GM19455 (cell line): ENCODE measurements around the gene SGTB.
"Not testable (repeated sequence)": the region's sequence is repeated elsewhere in the genome, so short reads cannot be mapped to it uniquely, and the experiment has no call there.

Source experiments
- ATAC-seq: cut with Tn5 transposase; IDR thresholded peaks from one replicate; pipeline ENCODE4 v1.9.1; 2021; ENCODE audit not compliant: unreplicated experiment

SGTB gene

DNA sequence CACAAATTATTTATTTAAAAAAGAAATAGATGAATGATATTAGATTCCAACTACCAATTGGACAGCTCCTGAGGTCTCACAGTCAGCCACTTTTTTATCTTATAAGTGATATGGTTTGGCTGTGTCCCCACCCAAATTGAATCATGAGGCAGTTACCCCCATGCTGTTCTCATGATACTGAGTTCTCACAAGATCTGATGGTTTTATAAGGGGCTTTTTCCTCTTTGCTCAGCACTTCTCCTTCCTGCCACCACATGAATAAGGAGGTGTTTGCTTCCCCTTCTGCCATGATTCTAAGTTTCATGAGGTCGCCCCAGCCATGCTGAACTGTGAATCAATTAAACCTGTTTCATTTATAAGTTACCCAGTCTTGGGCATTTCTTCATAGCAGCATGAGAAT lies 13.0 kb upstream of the SGTB start:
- ATAC-seq: no peak

DNA sequence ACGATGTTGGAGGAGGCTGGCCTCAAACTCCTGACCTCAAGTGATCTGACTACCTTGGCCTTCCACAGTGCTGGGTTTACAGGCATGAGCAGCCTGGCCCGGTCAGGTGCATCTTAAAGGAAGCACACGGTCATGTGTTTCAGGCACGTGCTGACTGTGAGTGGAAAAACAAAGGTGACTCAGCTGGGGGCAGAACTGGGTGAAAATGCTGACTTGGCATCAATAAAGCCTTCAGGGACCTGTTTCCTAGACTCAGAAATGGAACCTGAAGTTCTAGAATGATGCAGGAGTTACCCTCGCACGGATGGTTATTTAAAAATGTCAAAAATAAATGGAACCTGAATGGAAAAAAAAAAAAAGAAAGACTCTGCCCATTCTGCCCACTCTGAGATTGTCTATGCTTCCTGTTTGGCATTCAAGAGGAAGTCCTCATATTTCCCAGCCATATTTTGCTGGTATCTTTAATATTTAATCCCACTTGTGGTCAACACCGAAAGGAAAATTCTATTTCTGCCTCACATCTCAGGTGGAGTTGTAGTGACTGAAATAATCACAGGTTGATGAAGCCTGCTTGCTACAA lies 12.4 kb upstream of the SGTB start:
- not testable (repeated sequence) for ATAC-seq

- not testable (repeated sequence) for ATAC-seq
Observed at GRCh38 chr5:65732046-65732445, 10.1 kb upstream of the SGTB start.

DNA sequence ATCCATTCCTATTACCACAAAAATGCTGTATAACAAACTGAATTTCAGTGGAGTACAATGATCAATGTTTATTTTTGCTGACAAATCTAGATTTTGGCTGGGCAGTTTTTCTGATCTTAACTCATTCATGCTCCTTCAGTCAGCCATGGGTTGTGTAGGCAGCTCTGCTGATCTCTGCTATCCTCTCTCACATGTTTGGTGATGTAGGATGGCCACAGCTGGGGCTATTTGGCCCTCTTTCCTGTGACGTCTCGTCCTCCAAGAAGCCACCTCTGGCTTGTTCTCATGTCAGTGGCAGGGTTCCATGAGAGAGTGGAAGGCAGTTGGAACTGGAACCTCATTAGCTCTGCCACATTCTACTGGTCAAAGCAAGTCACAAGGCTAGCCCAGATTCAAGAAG lies 9.0 kb upstream of the SGTB start:
- no peak for ATAC-seq

DNA sequence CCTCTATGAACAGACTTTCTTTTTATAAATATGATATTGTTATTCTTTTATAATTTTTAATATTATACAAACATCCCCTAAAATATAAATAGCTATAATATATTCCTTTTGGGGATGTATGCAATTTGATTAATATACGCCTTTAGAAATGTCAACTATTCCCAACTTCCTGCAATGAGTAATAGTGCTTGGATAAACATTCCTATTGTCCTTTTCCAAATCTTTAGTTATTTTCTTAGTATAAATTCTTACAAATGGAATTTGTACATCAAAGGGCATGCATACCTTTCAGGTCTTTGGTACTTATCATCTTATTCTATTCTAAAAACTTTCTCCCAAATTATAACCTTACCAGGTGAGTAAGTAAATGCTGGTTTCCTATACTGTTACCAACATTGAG lies 6.3 kb upstream of the SGTB start:
- ATAC-seq: no peak

DNA sequence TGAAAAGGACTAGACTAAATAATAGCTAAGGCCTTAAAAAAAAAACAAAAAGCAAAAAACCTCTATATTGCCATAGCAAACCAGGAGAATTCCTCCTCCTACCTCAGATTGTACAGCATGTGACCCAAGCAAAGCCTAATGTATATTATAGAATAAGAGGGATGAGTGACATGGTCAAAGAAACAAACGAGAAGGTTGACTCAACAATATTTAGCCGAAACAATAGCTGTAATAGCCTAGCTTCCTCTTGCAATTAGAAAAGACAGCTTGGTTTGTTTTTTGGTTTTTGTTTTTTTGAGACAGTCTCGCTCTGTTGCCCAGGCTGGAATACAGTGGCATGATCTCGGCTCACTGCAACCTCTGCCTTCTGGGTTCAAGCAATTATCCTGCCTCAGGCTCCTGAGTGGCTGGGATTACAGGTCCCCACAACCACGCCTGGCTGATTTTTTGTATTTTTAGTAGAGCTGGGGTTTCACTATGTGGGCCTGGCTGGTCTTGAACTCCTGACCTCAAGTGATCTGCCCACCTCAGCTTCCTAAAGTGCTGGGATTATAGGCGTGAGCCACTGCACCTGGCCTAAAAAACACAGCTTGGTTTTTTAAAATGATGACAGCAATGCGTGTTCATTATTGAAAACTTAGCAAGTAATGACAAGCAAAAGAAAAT lies 5.7 kb upstream of the SGTB start:
- no peak for ATAC-seq

DNA sequence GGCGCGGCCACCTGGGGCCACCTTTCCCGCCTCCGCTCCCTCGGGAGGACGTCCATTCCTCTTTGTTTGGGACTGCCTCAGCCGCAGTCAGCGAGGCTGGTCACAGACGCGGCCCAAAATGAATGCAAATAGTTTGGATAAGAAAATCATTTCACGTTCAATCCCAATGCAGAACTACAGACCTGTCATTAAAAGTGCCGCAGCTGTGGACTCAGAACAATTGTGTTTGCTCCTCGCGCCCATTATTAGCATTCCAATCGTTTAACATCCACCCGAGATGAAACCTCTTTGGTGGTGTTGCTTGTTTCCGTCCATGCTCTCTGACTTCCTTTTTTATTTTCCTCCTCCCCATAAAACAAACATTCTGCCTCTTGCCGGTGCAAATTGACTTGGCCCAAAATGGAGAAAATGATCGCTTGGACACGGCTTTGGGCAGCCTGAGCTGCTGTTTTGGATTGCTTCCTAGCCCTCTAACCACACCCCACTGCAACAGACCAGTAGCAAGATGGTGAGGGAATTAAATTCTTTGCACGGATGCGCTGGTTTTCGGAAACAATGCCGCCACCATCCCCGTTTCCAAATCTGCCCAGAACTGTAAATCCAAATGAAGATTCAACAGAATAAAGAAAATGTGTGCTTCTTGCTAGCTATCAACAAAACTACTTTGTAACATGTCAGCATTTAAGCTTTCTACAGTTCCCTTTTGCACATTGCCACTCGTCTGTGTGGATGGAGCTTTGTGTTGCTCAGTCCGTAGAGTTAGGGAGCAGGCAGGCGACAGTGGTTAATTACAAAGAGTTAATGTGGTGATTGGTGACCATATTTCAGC lies 880 bp upstream of the SGTB start:
- no peak for ATAC-seq

DNA sequence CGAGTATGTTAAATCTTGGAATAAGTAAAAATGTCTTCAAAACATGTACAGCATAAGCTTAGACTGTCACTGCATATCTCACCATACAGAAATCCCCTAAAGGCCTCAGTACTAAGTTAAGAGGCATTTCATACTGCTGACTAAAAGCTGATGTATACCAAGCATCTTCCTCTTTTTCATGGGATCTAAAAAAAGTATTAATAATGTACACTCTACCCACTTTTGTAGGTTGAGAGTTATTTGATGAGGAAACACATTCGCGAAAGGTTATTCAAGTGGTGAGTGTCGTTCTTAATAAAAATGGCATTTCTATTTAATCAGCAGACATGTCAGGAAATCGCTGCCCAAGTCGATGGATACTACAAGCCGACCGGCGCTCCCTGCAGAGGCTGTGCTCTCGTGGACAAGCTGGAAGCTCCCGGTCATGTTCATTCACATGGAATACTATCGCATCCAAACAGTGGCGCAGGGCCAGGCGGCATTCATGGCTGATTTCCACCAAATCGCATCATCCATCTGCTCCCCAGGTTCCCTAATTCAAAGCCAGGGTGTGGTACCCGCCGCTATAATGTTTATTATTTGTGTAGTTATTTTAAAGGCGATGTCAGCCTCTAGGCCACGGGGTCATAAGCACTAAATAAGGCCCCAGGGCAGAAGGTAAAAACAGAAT lies 724 bp downstream of the SGTB start:
- peak; percentile 4 for ATAC-seq

DNA sequence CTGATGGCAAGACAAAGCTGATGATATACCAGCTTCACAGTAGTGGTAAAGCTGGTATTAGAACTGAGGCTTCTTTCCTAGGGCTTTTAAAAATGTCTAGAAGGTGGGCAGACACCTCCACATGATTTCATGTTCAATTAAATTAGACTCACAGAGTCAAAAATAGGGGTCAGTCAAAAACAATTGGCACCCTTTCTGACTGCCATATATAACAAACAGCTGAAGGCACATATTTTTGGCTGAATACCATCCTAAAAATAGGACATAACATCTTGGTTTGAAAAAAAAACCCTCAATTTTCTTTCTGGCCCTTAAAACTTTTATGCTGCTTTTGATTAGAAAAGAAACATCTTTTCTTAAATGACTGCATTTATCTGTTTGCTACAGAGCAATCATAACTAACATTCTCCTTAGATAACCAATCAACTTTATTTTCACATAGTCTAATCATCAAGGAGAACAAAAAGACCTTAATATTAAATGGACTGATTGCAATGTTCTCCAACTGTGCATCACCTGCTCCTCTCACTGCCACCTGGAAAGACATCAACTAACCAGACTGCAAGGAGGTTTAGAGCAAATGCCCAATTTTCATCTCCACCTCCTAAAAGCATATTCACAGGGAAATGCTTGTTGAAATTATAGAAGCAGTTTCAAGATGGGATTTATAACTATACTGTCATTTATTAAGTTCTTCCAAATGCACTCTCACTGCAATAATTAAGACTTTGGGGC lies 3.2 kb downstream of the SGTB start:
- no peak for ATAC-seq

- ATAC-seq: no peak
Observed at GRCh38 chr5:65708145-65708544, 13.8 kb downstream of the SGTB start.

DNA sequence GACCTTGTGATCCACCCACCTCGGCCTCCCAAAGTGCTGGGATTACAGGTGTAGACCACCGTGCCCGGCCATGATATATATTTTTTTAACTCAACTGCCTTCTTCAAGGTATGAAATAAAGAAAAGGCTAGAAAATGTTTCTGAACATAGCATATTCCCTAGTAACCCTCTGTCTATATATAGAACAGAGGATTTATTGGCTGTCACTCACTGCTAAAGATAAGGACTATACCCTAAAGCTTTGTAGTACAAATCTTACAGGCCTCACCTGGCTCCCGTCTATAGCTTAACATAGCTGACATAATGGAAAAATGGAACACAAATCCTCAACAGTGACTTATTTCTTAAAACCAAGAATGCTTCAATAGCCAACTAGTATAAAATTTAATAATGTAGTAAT lies 14.2 kb downstream of the SGTB start:
- no peak for ATAC-seq

GRCh38 chr5:65704621-65705239 lies 17.2 kb downstream of the SGTB start:
- ATAC-seq: no peak

DNA sequence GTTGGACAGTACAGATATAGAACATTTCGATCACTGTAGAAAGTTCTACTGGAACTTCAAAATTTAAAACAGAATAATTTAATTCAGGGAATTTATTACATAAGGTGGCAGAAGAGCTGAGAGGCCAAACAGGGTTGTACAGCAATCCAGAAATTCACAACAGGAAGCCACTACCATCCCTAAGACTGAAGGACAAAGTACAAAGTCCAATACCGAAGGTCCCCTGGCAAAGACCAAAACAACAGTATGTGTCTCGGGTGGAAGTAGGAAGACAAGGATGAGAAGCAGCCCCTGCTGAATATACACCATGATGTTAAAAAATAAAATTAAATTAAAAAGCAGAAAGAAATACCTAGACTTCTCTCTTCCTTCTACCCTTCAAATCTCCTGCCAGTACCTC lies 19.9 kb downstream of the SGTB start:
- no peak for ATAC-seq

DNA sequence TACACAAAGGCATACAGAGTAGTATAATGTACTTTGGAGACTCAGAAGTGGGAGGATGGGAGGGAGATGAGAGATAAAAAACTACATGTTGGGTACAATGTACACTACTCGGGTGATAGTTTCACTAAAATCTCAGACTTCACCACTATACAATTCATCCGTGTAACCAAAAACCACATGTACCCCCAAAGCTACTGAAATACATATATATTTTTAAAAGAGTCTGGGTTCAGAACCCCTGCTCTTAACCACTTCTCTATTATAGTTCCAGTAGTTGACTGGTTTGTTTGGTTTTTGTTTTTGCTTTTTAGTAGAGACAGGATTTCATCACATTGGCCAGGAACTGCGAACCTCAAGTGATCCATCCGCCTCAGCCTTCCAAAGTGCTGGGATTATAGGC lies 22.6 kb downstream of the SGTB start:
- no peak for ATAC-seq

DNA sequence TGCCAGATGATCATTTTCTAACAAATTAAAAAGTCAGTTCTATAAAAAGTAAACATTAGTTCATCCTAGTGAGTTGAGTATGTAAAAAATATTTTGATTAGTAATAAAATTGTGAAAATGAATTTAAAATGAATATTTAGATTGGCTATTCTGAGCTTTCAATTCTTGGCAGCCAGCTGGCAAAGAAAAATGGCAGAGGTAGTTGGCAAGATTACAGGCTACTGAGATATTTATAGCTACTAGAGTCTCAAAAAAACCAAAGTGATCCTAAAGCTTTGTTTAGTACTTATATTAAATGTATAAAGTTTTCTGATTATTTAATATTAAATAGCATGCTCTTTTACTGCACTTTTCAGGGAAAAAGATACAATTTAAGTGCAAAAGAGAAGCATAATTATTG lies 25.0 kb downstream of the SGTB start:
- no peak for ATAC-seq

DNA sequence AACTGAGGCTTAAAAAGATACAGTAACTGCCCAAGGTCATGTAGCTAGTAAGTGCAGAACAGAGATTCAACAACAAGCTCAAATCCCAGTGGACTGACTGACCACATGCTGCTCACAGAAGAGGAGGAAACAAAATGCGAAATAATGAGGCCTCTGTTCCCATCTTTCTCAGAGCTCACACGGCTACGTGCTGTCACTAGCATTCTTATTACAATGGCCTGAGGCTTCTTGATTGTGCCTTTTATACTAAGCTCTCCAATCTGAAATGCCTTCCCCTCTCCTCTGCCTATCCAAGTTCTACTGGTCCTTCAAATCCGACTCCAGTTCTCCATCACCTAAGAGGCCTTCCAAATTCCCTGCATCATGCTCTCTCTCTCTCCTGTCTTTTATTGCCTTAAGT lies 26.0 kb downstream of the SGTB start:
- no peak for ATAC-seq

- no peak for ATAC-seq
Observed at GRCh38 chr5:65695162-65695755, 26.6 kb downstream of the SGTB start.

DNA sequence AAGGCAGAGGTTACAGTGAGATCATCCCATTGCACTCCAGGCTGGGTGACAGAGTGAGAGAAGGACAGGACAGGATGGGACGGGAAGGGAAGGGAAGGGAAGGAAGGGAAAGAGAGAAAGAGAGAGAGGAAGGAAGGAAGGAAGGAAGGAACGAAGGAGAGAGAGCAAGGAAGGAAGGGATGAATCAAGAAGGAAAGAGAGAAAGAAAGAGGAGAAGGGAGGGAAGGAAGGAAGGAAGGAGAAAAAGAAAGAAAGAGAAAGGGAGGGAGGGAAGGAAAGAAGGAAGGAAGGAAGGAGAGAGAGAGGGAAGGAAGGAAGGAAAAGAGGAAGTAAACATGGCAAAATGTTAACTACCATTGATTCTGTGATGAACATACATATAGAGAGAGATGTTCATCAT lies 28.8 kb downstream of the SGTB start:
- no peak for ATAC-seq

- no peak for ATAC-seq
Observed at GRCh38 chr5:65682148-65682547, 39.8 kb downstream of the SGTB start.

DNA sequence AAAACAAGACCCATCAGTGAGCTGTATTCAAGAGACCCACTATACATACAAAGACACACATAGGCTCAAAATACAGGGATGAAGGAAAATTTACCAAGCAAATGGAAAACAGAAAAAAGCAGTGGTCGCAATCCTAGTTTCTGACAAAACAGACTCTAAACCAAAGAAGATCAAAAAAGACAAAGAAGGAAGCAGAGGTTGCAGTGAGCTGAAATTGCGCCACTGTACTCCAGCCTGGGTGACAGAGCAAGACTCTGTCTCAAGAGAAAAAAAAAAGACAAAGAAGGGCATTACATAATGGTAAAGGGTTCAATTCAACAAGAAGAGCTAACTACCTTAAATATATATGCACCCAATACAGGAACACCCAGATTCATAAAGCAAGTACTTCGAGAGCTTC lies 45.9 kb downstream of the SGTB start:
- not testable (repeated sequence) for ATAC-seq
